GM12878 (cell line): ENCODE measurements around the gene NHERF2. TPM values are rescaled to one million over a fixed set of nuclear protein-coding genes. Genes with fewer than 3 reads are reported as not detected.

Source experiments
- ATAC-seq: fragments of 200-7000 bp; cut with Tn5 transposase; 3 replicates; pipeline ENCODE4 v1.9.1; 2020; ENCODE audit warnings: mild to moderate bottlenecking, moderate library complexity
- BruUV-seq: library from RNA; stranded (reverse); fragments of 400-500 nt; replicated peaks from 2 replicates; lab custom pipeline; 2021; lab: Mats Ljungman, UMichigan
- CTCF ChIA-PET: fragments of 300-600 bp; sonication (Branson Sonifier 250); formaldehyde crosslinking; extraction: SDS; loops from one replicate; lab custom pipeline; 2021; ENCODE audit warnings: inconsistent platforms; lab: Yijun Ruan, JAX
- POLR2A ChIA-PET: fragments of 350-600 bp; formaldehyde crosslinking; extraction: SDS; loops from one replicate; lab custom pipeline; 2021; ENCODE audit warnings: inconsistent platforms; lab: Charles Lee
- RAD21 ChIA-PET: fragments of 300-600 bp; sonication (Branson Sonifier 250); formaldehyde crosslinking; loops from one replicate; lab custom pipeline; 2023; ENCODE audit warnings: antibody characterized with exemption; ENCODE audit not compliant: unreplicated experiment; lab: Charles Lee
- SMC1A ChIA-PET: fragments of 300-600 bp; sonication (Branson Sonifier 250); formaldehyde crosslinking; loops from one replicate; lab custom pipeline; 2023; ENCODE audit not compliant: unreplicated experiment, uncharacterized antibody; lab: Charles Lee
- DNase-seq: peaks from one replicate; pipeline ENCODE4 v3.0.0-alpha.2; 2011; ENCODE audit warnings: low read depth, low spot score
- FAIRE-seq: peaks from 3 replicates; lab custom pipeline; 2011; peaks lifted over from hg19 to GRCh38; lab: Jason Lieb, UNC
- H2AFZ ChIP-seq: 2 replicates; pipeline ENCODE4 v1.6.0; 2011; ENCODE audit warnings: low read depth, low read length, control low read depth; ENCODE audit not compliant: control insufficient read depth
- H3K27ac ChIP-seq: 2 replicates; pipeline ENCODE4 v1.5.1; 2011; ENCODE audit warnings: control low read depth; ENCODE audit not compliant: control insufficient read depth, insufficient read depth
- H3K27me3 ChIP-seq, 2 experiments: replicated peaks in 1 of 2; 2 replicates each; pipeline versions ENCODE4 v1.6.0 to v1.6.1; 2011; ENCODE audit warnings: low read length in 1 of 2; ENCODE audit not compliant: control insufficient read depth in 2 of 2, insufficient read depth in 2 of 2
- H3K36me3 ChIP-seq, 2 experiments: 2 replicates each; pipeline ENCODE4 v1.5.1; 2011; ENCODE audit warnings: low read length in 1 of 2; ENCODE audit not compliant: control insufficient read depth in 2 of 2, insufficient read depth in 2 of 2
- H3K4me1 ChIP-seq: 2 replicates; pipeline ENCODE4 v1.6.1; 2011; ENCODE audit warnings: mild to moderate bottlenecking, low read length, moderate library complexity, mixed read lengths; ENCODE audit not compliant: control insufficient read depth, insufficient read depth
- H3K4me2 ChIP-seq: 2 replicates; pipeline ENCODE4 v1.6.0; 2011; ENCODE audit warnings: control low read depth; ENCODE audit not compliant: control insufficient read depth, insufficient read depth
- H3K4me3 ChIP-seq: fragments of 200-600 bp; sonication (generic); 2 replicates; pipeline ENCODE4 v1.5.1; 2016
- H3K79me2 ChIP-seq: 2 replicates; pipeline ENCODE4 v1.6.0; 2011; ENCODE audit warnings: low read length; ENCODE audit not compliant: control insufficient read depth, insufficient read depth
- H3K9ac ChIP-seq: 2 replicates; pipeline ENCODE4 v1.8.0; 2011; ENCODE audit warnings: low read length, control low read depth, mixed read lengths; ENCODE audit not compliant: control insufficient read depth, insufficient read depth
- H3K9me3 ChIP-seq: replicated peaks from 3 replicates; pipeline ENCODE4 v1.5.1; 2011; ENCODE audit warnings: mild to moderate bottlenecking, low read length; ENCODE audit not compliant: control insufficient read depth, insufficient read depth
- H4K20me1 ChIP-seq: 2 replicates; pipeline ENCODE4 v1.6.0; 2011; ENCODE audit not compliant: control insufficient read depth, insufficient read depth
- FOXM1 ChIP-seq: IDR thresholded peaks from 2 replicates; pipeline ENCODE4 v1.6.1; 2012; ENCODE audit warnings: low read depth, mild to moderate bottlenecking, inconsistent platforms, low read length, moderate library complexity
- HDGF ChIP-seq: fragments of 450-650 bp; IDR thresholded peaks from 2 replicates; pipeline ENCODE4 v1.6.1; 2016; ENCODE audit warnings: antibody characterized with exemption
- SMARCA5 ChIP-seq: fragments of 450-650 bp; IDR thresholded peaks from 2 replicates; pipeline ENCODE4 v1.6.1; 2017; ENCODE audit warnings: mild to moderate bottlenecking
- SRF ChIP-seq, 2 experiments: IDR thresholded peaks; 2 replicates each; pipeline ENCODE4 v1.6.1; 2011; ENCODE audit warnings: low read depth in 2 of 2, low read length in 2 of 2, mild to moderate bottlenecking in 1 of 2, moderate library complexity in 1 of 2
- SUZ12 ChIP-seq: fragments of 200-600 bp; sonication (generic); IDR thresholded peaks from one replicate; pipeline ENCODE4 v1.6.1; 2018; ENCODE audit warnings: antibody characterized with exemption, mild to moderate bottlenecking; ENCODE audit not compliant: unreplicated experiment
- WGBS: methylation state at CpG from one replicate; pipeline ENCODE4 v1.1.6; 2016; ENCODE audit warnings: low lambda C conversion rate; ENCODE audit not compliant: insufficient replicate concordance, insufficient coverage; ENCODE audit errors: missing lambda C conversion rate; 5-methylcytosine and 5-hydroxymethylcytosine counted together
- in situ Hi-C: fragments of 300-500 bp; cut with MboI; formaldehyde crosslinking; loops from 9 replicates; pipeline ENCODE4 v1.14.3; 2018; ENCODE audit warnings: mixed read lengths
- intact Hi-C: fragments of 100-400 bp; cut with micrococcal nuclease; formaldehyde crosslinking; loops from one replicate; pipeline ENCODE4 v1.14.2; 2022; ENCODE audit not compliant: unreplicated experiment
- polyA plus RNA-seq, 11 experiments: library from polyadenylated mRNA; depleted of rRNA in 4 of 11; unstranded in 6 of 11; stranded (reverse) in 5 of 11; fragments of >200 nt; fragmentation: Nextera tagmentation in 4 of 11; fragmentation: Illumina TruSeq in 1 of 11; extraction: Ambion mirVana in 4 of 11; extraction: Trizol in 1 of 11; gene quantifications; 1 replicate in 1 of 11; 2 replicates in 10 of 11; pipeline versions ENCODE4 v1.2.1 to v1.2.3, GENCODE V29; 2011 to 2016; ENCODE audit warnings: inconsistent platforms in 2 of 11, missing spikeins in 2 of 11, low read depth in 1 of 11
- total RNA-seq, 4 experiments: library from RNA; depleted of rRNA in 3 of 4; stranded (reverse); fragments of >200 nt in 3 of 4; fragmentation: Illumina TruSeq in 1 of 4; extraction: Trizol in 1 of 4; gene quantifications; 2 replicates each; pipeline versions ENCODE4 v1.2.1 to v1.2.3, GENCODE V29; 2013 to 2021
- TF ChIP-seq, protein P1 (sequence below): IDR thresholded peaks from 2 replicates; pipeline ENCODE4 v1.6.1; 2011; ENCODE audit warnings: mild to moderate bottlenecking, low read depth, low read length, moderate library complexity; ENCODE audit not compliant: insufficient replicate concordance
- TF ChIP-seq, protein P2 (sequence below): IDR thresholded peaks from 2 replicates; pipeline ENCODE4 v1.6.1; 2011; ENCODE audit warnings: borderline replicate concordance, low read depth, mild to moderate bottlenecking, moderate library complexity, low read length; ENCODE audit not compliant: insufficient read depth, poor library complexity, severe bottlenecking

The NHERF2 gene
- total and polyA plus RNA-seq, 10 of the 15 experiments (the other 5 are each of a cell fraction or from before 2014, with no cell fraction given), result 0.05 to 0.31 (median 0.08) TPM; not detected in 4

DNA sequence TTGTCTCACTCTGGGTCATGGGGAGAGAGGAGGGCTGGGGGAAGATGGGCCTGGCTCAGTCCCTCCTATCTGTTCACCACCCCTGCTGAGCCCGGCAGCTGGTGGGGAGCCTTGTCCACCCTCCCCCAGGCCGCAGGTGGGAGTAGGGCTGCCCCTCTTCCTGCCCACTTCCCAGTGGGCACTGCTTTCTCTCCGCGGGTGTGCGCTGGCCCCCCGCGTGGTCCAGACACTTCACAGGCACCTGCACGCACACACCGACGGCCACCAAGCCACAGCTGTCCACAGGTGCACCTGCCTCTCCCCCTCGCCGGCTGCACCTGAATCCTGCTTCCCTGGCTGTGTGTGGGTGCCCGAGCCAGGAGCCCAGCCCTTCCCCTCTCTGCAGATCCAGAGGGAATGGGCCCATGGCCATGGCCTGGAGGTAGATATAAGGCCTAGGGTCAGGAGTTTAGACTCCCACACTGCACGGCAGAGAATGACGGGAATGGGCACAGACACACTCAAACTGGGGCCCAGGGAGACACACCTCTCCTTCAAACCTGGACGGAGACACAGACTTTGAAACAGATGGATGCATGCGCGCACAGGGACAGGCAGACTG is 2.0 kb downstream of the NHERF2 start:
- Histone ChIP-seq H3K4me3 (no peak overlapping the region), H3K4me2 (no peak overlapping the region), H3K27me3 (peaks cover 11 to 13% of the 10 kb centered on the region in 2 experiments), H2AFZ (no peak overlapping the region), H4K20me1 (peaks cover 5% of the 10 kb centered on the region; the same call in 1 of the 2 replicates), H3K4me1 (peaks cover under 1% of the 10 kb centered on the region; the same call in 1 of the 2 replicates), H3K9me3 (no peaks in the 10 kb centered on the region), H3K27ac (no peak overlapping the region), H3K79me2 (no peaks in the 10 kb centered on the region), H3K36me3 (no peaks in the 10 kb centered on the region), H3K9ac (no peak overlapping the region)
- ChIA-PET CTCF (no interaction called here), RAD21 (no interaction called here), SMC1A (interaction anchor here (0.9 kb wide), 1 partner anchor 112 kb away, joined by 4 read pairs; no protein-coding TSS in a partner anchor), POLR2A (no interaction called here)
- 69% methylated on average over 18 of the region's 18 CpGs for WGBS
- BruUV-seq, result no TSS peak
- intact Hi-C loops, result no loop called here
- TF ChIP-seq, protein P1, sequence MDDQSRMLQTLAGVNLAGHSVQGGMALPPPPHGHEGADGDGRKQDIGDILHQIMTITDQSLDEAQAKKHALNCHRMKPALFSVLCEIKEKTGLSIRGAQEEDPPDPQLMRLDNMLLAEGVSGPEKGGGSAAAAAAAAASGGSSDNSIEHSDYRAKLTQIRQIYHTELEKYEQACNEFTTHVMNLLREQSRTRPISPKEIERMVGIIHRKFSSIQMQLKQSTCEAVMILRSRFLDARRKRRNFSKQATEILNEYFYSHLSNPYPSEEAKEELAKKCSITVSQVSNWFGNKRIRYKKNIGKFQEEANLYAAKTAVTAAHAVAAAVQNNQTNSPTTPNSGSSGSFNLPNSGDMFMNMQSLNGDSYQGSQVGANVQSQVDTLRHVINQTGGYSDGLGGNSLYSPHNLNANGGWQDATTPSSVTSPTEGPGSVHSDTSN, result no peak
- TF ChIP-seq SUZ12 (no peak), SMARCA5 (no peak), SRF (IDR thresholded peaks at IDR 0.05; ENCODE audit: low read depth in 2 of 2, low read length in 2 of 2) (no peak), FOXM1 (no peak), HDGF (no peak)
- TF ChIP-seq, protein P2, sequence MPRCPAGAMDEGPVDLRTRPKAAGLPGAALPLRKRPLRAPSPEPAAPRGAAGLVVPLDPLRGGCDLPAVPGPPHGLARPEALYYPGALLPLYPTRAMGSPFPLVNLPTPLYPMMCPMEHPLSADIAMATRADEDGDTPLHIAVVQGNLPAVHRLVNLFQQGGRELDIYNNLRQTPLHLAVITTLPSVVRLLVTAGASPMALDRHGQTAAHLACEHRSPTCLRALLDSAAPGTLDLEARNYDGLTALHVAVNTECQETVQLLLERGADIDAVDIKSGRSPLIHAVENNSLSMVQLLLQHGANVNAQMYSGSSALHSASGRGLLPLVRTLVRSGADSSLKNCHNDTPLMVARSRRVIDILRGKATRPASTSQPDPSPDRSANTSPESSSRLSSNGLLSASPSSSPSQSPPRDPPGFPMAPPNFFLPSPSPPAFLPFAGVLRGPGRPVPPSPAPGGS, result no peak
- FAIRE-seq (no peak), ATAC-seq (no peak), DNase-seq (no peak)
- in situ Hi-C loops, result no loop called here
